IMR-90 (cell line): Measurements from ENCODE around the gene ABR. TPM values are rescaled to one million over a fixed set of nuclear protein-coding genes. Genes with fewer than 3 reads are reported as not detected.

Source experiments
- ATAC-seq: fragments of 200-7000 bp; cut with Tn5 transposase; 2 replicates; pipeline ENCODE4 v1.9.1; 2020; ENCODE audit warnings: low read depth, mild to moderate bottlenecking, moderate library complexity
- BruUV-seq: library from RNA; stranded (reverse); fragments of 400-500 nt; replicated peaks from 2 replicates; lab custom pipeline; 2021; lab: Mats Ljungman, UMichigan
- CTCF ChIA-PET: fragments of 300-600 bp; formaldehyde crosslinking; extraction: SDS; loops from one replicate; lab custom pipeline; 2021; ENCODE audit warnings: antibody characterized with exemption; lab: Yijun Ruan, JAX
- POLR2A ChIA-PET: fragments of 300-600 bp; sonication (Branson Sonifier 250); formaldehyde crosslinking; loops from one replicate; lab custom pipeline; 2022; ENCODE audit warnings: antibody characterized with exemption; ENCODE audit not compliant: unreplicated experiment; lab: Charles Lee
- DNase-seq: peaks from one replicate; pipeline ENCODE4 v3.0.0; 2013
- H2AFZ ChIP-seq: replicated peaks from 2 replicates; pipeline ENCODE3; 2013; ENCODE audit warnings: low read length, mild to moderate bottlenecking; ENCODE audit not compliant: poor library complexity
- H2AK5ac ChIP-seq: 2 replicates; pipeline ENCODE4 v1.6.1; 2013; ENCODE audit warnings: low read depth, low read length, inconsistent platforms
- H2AK9ac ChIP-seq: replicated peaks from 2 replicates; pipeline ENCODE3; 2013; ENCODE audit warnings: mild to moderate bottlenecking, low read depth, low read length, moderate library complexity; ENCODE audit not compliant: poor library complexity
- H2BK120ac ChIP-seq: 2 replicates; pipeline ENCODE4 v1.6.1; 2013; ENCODE audit warnings: low read depth, low read length, inconsistent platforms
- H2BK15ac ChIP-seq: 3 replicates; pipeline ENCODE4 v1.6.1; 2013; ENCODE audit warnings: low read depth, low read length, inconsistent platforms
- H2BK20ac ChIP-seq: 2 replicates; pipeline ENCODE4 v1.6.1; 2013; ENCODE audit warnings: low read depth, mild to moderate bottlenecking, inconsistent platforms, low read length, moderate library complexity
- H2BK5ac ChIP-seq: 2 replicates; pipeline ENCODE4 v1.6.1; 2013; ENCODE audit warnings: mild to moderate bottlenecking, low read depth, low read length, inconsistent platforms; ENCODE audit not compliant: poor library complexity, severe bottlenecking
- H3K14ac ChIP-seq: replicated peaks from 2 replicates; pipeline ENCODE4 v1.6.1; 2013; ENCODE audit warnings: low read depth, low read length, inconsistent platforms
- H3K18ac ChIP-seq: 2 replicates; pipeline ENCODE4 v1.6.1; 2013; ENCODE audit warnings: low read depth, low read length, control low read depth
- H3K23ac ChIP-seq: 2 replicates; pipeline ENCODE4 v1.6.1; 2013; ENCODE audit warnings: low read depth, low read length, inconsistent platforms
- H3K27ac ChIP-seq: 2 replicates; pipeline ENCODE4 v1.5.1; 2013; ENCODE audit warnings: mild to moderate bottlenecking, control low read depth, low read length; ENCODE audit not compliant: insufficient read depth
- H3K27me3 ChIP-seq: 2 replicates; pipeline ENCODE4 v1.6.1; 2013; ENCODE audit warnings: low read length; ENCODE audit not compliant: control insufficient read depth, insufficient read depth
- H3K36me3 ChIP-seq: 2 replicates; pipeline ENCODE4 v1.6.1; 2013; ENCODE audit warnings: low read length, mixed read lengths; ENCODE audit not compliant: control insufficient read depth, insufficient read depth
- H3K4ac ChIP-seq: 2 replicates; pipeline ENCODE4 v1.6.1; 2013; ENCODE audit warnings: low read depth, low read length, inconsistent platforms
- H3K4me1 ChIP-seq: 2 replicates; pipeline ENCODE4 v1.6.1; 2013; ENCODE audit warnings: low read length, mixed read lengths; ENCODE audit not compliant: control insufficient read depth, insufficient read depth
- H3K4me2 ChIP-seq: 2 replicates; pipeline ENCODE4 v1.6.1; 2013; ENCODE audit warnings: low read depth, mild to moderate bottlenecking, control low read depth, low read length, moderate library complexity
- H3K4me3 ChIP-seq: 2 replicates; pipeline ENCODE4 v1.5.1; 2013; ENCODE audit warnings: low read depth, mild to moderate bottlenecking, control low read depth, low read length, moderate library complexity; ENCODE audit not compliant: insufficient read depth
- H3K56ac ChIP-seq: 2 replicates; pipeline ENCODE4 v1.6.1; 2013; ENCODE audit warnings: low read length, inconsistent platforms; ENCODE audit not compliant: insufficient read depth; ENCODE audit errors: extremely low read depth
- H3K79me1 ChIP-seq, 2 experiments: 2 replicates each; pipeline ENCODE4 v1.6.1; 2013; ENCODE audit warnings: low read length in 2 of 2, inconsistent platforms in 1 of 2, low read depth in 1 of 2
- H3K9ac ChIP-seq: 2 replicates; pipeline ENCODE4 v1.6.1; 2013; ENCODE audit warnings: low read depth, low read length, control low read depth
- H3K9me1 ChIP-seq: 2 replicates; pipeline ENCODE4 v1.6.1; 2013; ENCODE audit warnings: low read length, inconsistent platforms; ENCODE audit not compliant: insufficient read depth
- H3K9me3 ChIP-seq: 2 replicates; pipeline ENCODE4 v1.6.1; 2013; ENCODE audit warnings: low read length; ENCODE audit not compliant: control insufficient read depth, insufficient read depth
- H4K20me1 ChIP-seq: 2 replicates; pipeline ENCODE4 v1.6.1; 2013; ENCODE audit warnings: low read length, inconsistent platforms; ENCODE audit not compliant: insufficient read depth
- H4K5ac ChIP-seq: 2 replicates; pipeline ENCODE4 v1.6.1; 2013; ENCODE audit warnings: mild to moderate bottlenecking, low read depth, low read length, control low read depth
- H4K8ac ChIP-seq, 2 experiments: 2 replicates each; pipeline ENCODE4 v1.6.1; 2013; ENCODE audit warnings: low read depth in 2 of 2, low read length in 2 of 2, control low read depth in 1 of 2, inconsistent platforms in 1 of 2
- H4K91ac ChIP-seq: 2 replicates; pipeline ENCODE4 v1.6.1; 2013; ENCODE audit warnings: low read depth, low read length, inconsistent platforms; ENCODE audit not compliant: insufficient read depth
- BHLHE40 ChIP-seq: fragments of 150-350 bp; IDR thresholded peaks from 2 replicates; pipeline ENCODE4 v1.6.1; 2016; ENCODE audit warnings: mild to moderate bottlenecking, low read depth, low read length
- CHD1 ChIP-seq: IDR thresholded peaks from 2 replicates; pipeline ENCODE4 v1.6.1; 2012; ENCODE audit warnings: low read depth, low read length, improper control_type of control experiment
- CTCF ChIP-seq: conservative IDR thresholded peaks from 2 replicates; pipeline ENCODE4 v1.5.1; 2012; ENCODE audit warnings: mild to moderate bottlenecking, low read depth, low read length, improper control_type of control experiment
- ELK1 ChIP-seq: fragments of 150-350 bp; IDR thresholded peaks from 2 replicates; pipeline ENCODE4 v1.6.1; 2016; ENCODE audit warnings: low read depth, mild to moderate bottlenecking, low read length, moderate library complexity, borderline replicate concordance
- FOS ChIP-seq: fragments of 150-350 bp; IDR thresholded peaks from 2 replicates; pipeline ENCODE4 v1.6.1; 2016; ENCODE audit warnings: low read depth, low read length
- MAFK ChIP-seq: IDR thresholded peaks from 2 replicates; pipeline ENCODE4 v1.6.1; 2012; ENCODE audit warnings: low read depth, low read length, improper control_type of control experiment
- MAZ ChIP-seq: IDR thresholded peaks from 2 replicates; pipeline ENCODE4 v1.6.1; 2012; ENCODE audit warnings: low read depth, mild to moderate bottlenecking, low read length, improper control_type of control experiment, moderate library complexity, borderline replicate concordance
- POLR2A ChIP-seq: IDR thresholded peaks from 2 replicates; pipeline ENCODE4 v1.6.1; 2012; ENCODE audit warnings: mild to moderate bottlenecking, low read depth, low read length
- RAD21 ChIP-seq: IDR thresholded peaks from 2 replicates; pipeline ENCODE4 v1.6.1; 2012; ENCODE audit warnings: low read length, improper control_type of control experiment
- RFX5 ChIP-seq: IDR thresholded peaks from 2 replicates; pipeline ENCODE4 v1.8.0; 2012; ENCODE audit warnings: low read depth, mild to moderate bottlenecking, low read length, moderate library complexity
- SMC3 ChIP-seq: fragments of 150-350 bp; IDR thresholded peaks from 2 replicates; pipeline ENCODE4 v1.6.1; 2016; ENCODE audit warnings: low read depth, mild to moderate bottlenecking, antibody characterized with exemption, low read length, moderate library complexity
- USF2 ChIP-seq: fragments of 150-350 bp; IDR thresholded peaks from 2 replicates; pipeline ENCODE4 v1.6.1; 2017; ENCODE audit warnings: mild to moderate bottlenecking, antibody characterized with exemption, low read length, low read depth
- WGBS, 2 experiments: methylation state at CpG; one replicate each; pipeline versions ENCODE4 v1.1.5 to v1.1.7; 2013; ENCODE audit warnings: missing lambda C conversion rate in 2 of 2; ENCODE audit not compliant: insufficient read length in 1 of 2; ENCODE audit errors: extremely low coverage in 2 of 2; 5-methylcytosine and 5-hydroxymethylcytosine counted together
- dilution Hi-C: fragments of 300-500 bp; cut with HindIII; formaldehyde crosslinking; loops from one replicate; pipeline ENCODE4 v1.14.3; 2018; ENCODE audit warnings: low sequenced_read_pairs; ENCODE audit not compliant: unreplicated experiment
- in situ Hi-C: fragments of 300-500 bp; cut with MboI; formaldehyde crosslinking; loops from 3 replicates; pipeline ENCODE4 v1.14.3; 2019; ENCODE audit warnings: low sequenced_read_pairs, inconsistent platforms, mixed read lengths
- intact Hi-C: fragments of 100-400 bp; cut with micrococcal nuclease; formaldehyde crosslinking; loops from 2 replicates; pipeline ENCODE4 v1.10.0; 2022
- polyA plus RNA-seq, 3 experiments: library from polyadenylated mRNA; depleted of rRNA; stranded (reverse); fragments of >200 nt; gene quantifications; 2 replicates each; pipeline ENCODE4 v1.2.3, GENCODE V29; 2012; ENCODE audit warnings: low replicate concordance in 1 of 3
- total RNA-seq: library from RNA; depleted of rRNA; stranded (reverse); fragments of >200 nt; gene quantifications from 2 replicates; pipeline ENCODE4 v1.2.3, GENCODE V29; 2012

The ABR gene
- total and polyA plus RNA-seq, 2 of the 4 experiments (the other 2 are of a cell fraction) = 28.3 to 79.7 TPM

GRCh38 chr17:978103-979093, 201.4 kb downstream of the ABR start:
- intact Hi-C loops = loop anchor here (2.0 kb wide), 1 partner anchor 46 kb away; no protein-coding TSS in a partner anchor
- H4K20me1 ChIP-seq = peaks cover 44% of the 10 kb centered on the region
- 0 out of 3 replicates have a peak overlapping the region, but pooled peaks have one; percentile 12 for H2BK15ac ChIP-seq
- H3K9me1 ChIP-seq = peaks cover 9% of the 10 kb centered on the region
- in situ Hi-C loops = no loop called here
- H3K36me3 ChIP-seq = peaks cover 4% of the 10 kb centered on the region; the same call in 1 of the 2 replicates
- peak overlapping the region; percentile 93 for H3K4ac ChIP-seq
- H3K18ac ChIP-seq = peak overlapping the region; percentile 63
- 0% methylated on average over 29 of the region's 72 CpGs; no CpG with 5 or more reads in 1 of the 2 experiments for WGBS, 2 experiments
- H2AFZ ChIP-seq = peak overlapping the region; percentile 73
- H2AK9ac ChIP-seq = peak overlapping the region; percentile 98
- ATAC-seq (peak; percentile 1; the same call in 1 of the 2 replicates), DNase-seq (peak; percentile 61)
- no peaks in the 10 kb centered on the region for H3K9me3 ChIP-seq
- H3K23ac ChIP-seq = peak overlapping the region; percentile 99
- peak overlapping the region in 1 of 2 experiments; percentile 72; a peak in 3 of 4 replicates for H4K8ac ChIP-seq
- peaks cover 12% of the 10 kb centered on the region for H3K4me1 ChIP-seq
- peak overlapping the region; percentile 74 for H3K27ac ChIP-seq
- CTCF ChIA-PET = no interaction called here
- H4K5ac ChIP-seq = peak overlapping the region; percentile 16; the same call in 1 of the 2 replicates
- peak overlapping the region; percentile 65 for H2BK120ac ChIP-seq
- peak overlapping the region; percentile 97 for H3K14ac ChIP-seq
- peak overlapping the region; percentile 86 for H3K4me3 ChIP-seq
- peak overlapping the region; percentile 62 for H4K91ac ChIP-seq
- peaks cover 7 to 32% of the 10 kb centered on the region in 2 experiments; a peak in 3 of 4 replicates for H3K79me1 ChIP-seq
- peak overlapping the region; percentile 96 for H3K9ac ChIP-seq
- H2BK20ac ChIP-seq = peak overlapping the region; percentile 3; the same call in 1 of the 2 replicates
- H3K4me2 ChIP-seq = peak overlapping the region; percentile 95
- peak overlapping the region; percentile 63 for H2BK5ac ChIP-seq
- POLR2A ChIA-PET = interaction anchor here (0.6 to 0.7 kb wide), 3 partner anchors 169 to 1245 kb away, joined by 3 read pairs; no protein-coding TSS in a partner anchor
- no peaks in the 10 kb centered on the region for H3K27me3 ChIP-seq
- peak overlapping the region; percentile 77 for H2AK5ac ChIP-seq
- dilution Hi-C loops = loop anchor here (25.0 kb wide), 1 partner anchor 191 kb away; the partner anchor contains the start of genes GLOD4 and MRM3
- peak overlapping the region; percentile 94 for H3K56ac ChIP-seq
- BruUV-seq = no TSS peak
- TF ChIP-seq FOS (no peak), CHD1 (no peak), BHLHE40 (no peak), SMC3 (no peak), USF2 (peak; percentile 37; the same call in 1 of the 2 replicates), POLR2A (no peak; the same call in 1 of the 2 replicates), MAZ (no peak), RFX5 (no peak), CTCF (no peak), ELK1 (no peak), RAD21 (no peak; the same call in 1 of the 2 replicates), MAFK (no peak)
